OCI-LY1 (cell line): Measurements from ENCODE around the gene AKR1C2.

Source experiments
- EZH2 ChIP-seq: fragments of 200-600 bp; sonication (generic), shearing (Covaris generic); IDR thresholded peaks from 2 replicates; pipeline ENCODE4 v1.8.0; 2017; ENCODE audit warnings: borderline replicate concordance, mixed run types, mild to moderate bottlenecking, antibody characterized with exemption, low read length, moderate library complexity, mixed read lengths
- TF ChIP-seq, protein P1 (sequence below): fragments of 200-600 bp; sonication (generic), shearing (Covaris generic); IDR thresholded peaks from 2 replicates; pipeline ENCODE4 v1.5.1; 2017; ENCODE audit warnings: mild to moderate bottlenecking, antibody characterized with exemption, low read length, moderate library complexity, mixed read lengths

DNA sequence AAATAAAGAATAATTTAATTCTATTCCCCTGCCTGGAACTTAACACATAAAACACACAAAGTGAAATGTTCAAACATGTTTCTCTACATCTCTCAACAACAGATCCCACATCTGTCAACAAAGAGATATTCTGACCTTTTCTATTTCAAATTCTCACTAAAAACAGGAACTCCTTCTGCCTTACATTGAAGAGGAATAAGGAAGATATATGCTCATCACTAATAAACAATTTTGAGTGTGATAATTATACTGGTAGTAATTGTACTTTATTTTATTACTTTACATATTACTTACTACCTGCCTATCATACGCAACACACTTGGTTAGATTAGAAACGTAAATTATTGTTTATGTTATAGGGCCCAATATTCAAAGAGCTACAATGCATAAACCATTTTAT, 13.4 kb downstream of the AKR1C2 start:
- TF ChIP-seq, protein P1, sequence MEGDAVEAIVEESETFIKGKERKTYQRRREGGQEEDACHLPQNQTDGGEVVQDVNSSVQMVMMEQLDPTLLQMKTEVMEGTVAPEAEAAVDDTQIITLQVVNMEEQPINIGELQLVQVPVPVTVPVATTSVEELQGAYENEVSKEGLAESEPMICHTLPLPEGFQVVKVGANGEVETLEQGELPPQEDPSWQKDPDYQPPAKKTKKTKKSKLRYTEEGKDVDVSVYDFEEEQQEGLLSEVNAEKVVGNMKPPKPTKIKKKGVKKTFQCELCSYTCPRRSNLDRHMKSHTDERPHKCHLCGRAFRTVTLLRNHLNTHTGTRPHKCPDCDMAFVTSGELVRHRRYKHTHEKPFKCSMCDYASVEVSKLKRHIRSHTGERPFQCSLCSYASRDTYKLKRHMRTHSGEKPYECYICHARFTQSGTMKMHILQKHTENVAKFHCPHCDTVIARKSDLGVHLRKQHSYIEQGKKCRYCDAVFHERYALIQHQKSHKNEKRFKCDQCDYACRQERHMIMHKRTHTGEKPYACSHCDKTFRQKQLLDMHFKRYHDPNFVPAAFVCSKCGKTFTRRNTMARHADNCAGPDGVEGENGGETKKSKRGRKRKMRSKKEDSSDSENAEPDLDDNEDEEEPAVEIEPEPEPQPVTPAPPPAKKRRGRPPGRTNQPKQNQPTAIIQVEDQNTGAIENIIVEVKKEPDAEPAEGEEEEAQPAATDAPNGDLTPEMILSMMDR: no peak
- no peak for TF ChIP-seq EZH2
